Mucosa of stomach (tissue), 1 donor: Measurements from ENCODE around the gene FAM124B.
"Not testable (repeated sequence)": the region's sequence is repeated elsewhere in the genome, so short reads cannot be mapped to it uniquely, and the experiment has no call there.

Experiments
- H3K27me3 ChIP-seq: one replicate; pipeline ENCODE4 v1.7.0; 2013; ENCODE audit warnings: mild to moderate bottlenecking, low read length; ENCODE audit not compliant: control insufficient read depth, insufficient read depth
- H3K36me3 ChIP-seq: one replicate; pipeline ENCODE4 v1.7.0; 2013; ENCODE audit warnings: low read length; ENCODE audit not compliant: control insufficient read depth, insufficient read depth
- H3K4me1 ChIP-seq: one replicate; pipeline ENCODE4 v1.7.0; 2013; ENCODE audit warnings: mild to moderate bottlenecking, low read length; ENCODE audit not compliant: control insufficient read depth, insufficient read depth
- H3K4me3 ChIP-seq: one replicate; pipeline ENCODE4 v1.7.0; 2013; ENCODE audit warnings: low read length
- H3K9ac ChIP-seq: one replicate; pipeline ENCODE4 v1.7.0; 2013; ENCODE audit warnings: mild to moderate bottlenecking, low read length, moderate library complexity
- H3K9me3 ChIP-seq: one replicate; pipeline ENCODE4 v1.7.0; 2013; ENCODE audit warnings: mild to moderate bottlenecking, low read length, moderate library complexity; ENCODE audit not compliant: control insufficient read depth
- donor health status: Pancreatic carcinoma.

FAM124B gene

GRCh38 chr2:224393157-224393872 is 8.6 kb downstream of the FAM124B start:
- Histone ChIP-seq H3K4me3 (no peak overlapping the region), H3K27me3 (no peaks in the 10 kb centered on the region), H3K4me1 (no peaks in the 10 kb centered on the region)

GRCh38 chr2:224392545-224392944 is 9.4 kb downstream of the FAM124B start:
- Histone ChIP-seq H3K9me3 (no peaks in the 10 kb centered on the region), H3K27me3 (no peaks in the 10 kb centered on the region), H3K36me3 (no peaks in the 10 kb centered on the region), H3K9ac (no peak overlapping the region), H3K4me3 (no peak overlapping the region), H3K4me1 (no peaks in the 10 kb centered on the region)

More at GRCh38 chr2:224393157-224393872, 8.6 kb downstream of the FAM124B start:
- H3K9ac ChIP-seq = no peak overlapping the region
- no peaks in the 10 kb centered on the region for H3K36me3 ChIP-seq
- H3K9me3 ChIP-seq = no peaks in the 10 kb centered on the region

- H3K9me3 ChIP-seq = no peaks in the 10 kb centered on the region
- H3K27me3 ChIP-seq = no peaks in the 10 kb centered on the region
- no peak overlapping the region for H3K9ac ChIP-seq
- no peak overlapping the region for H3K4me3 ChIP-seq
- no peaks in the 10 kb centered on the region for H3K4me1 ChIP-seq
- no peaks in the 10 kb centered on the region for H3K36me3 ChIP-seq
Measured at GRCh38 chr2:224389317-224389716, 12.6 kb downstream of the FAM124B start.

DNA sequence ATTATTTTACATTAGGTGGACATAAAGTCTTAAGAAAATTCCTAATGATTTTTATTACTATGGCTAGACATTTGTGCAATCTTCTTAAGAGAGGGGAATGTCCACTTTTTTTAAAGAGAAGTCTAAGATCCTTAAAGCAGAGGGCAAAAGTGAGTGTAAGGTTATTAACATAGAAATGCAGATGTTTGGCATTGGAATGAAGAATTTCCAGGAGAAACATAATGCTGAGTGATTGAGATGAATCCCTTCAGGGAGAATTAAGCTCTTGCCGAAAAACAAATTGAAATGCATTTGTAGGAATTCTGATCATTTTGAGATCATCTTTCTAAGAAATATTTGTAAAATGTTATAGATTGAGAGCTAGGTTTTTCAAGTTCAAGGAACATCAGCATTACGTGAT is 15.0 kb downstream of the FAM124B start:
- H3K36me3 ChIP-seq = no peaks in the 10 kb centered on the region
- H3K27me3 ChIP-seq = no peaks in the 10 kb centered on the region
- no peak overlapping the region for H3K9ac ChIP-seq
- H3K4me1 ChIP-seq = no peaks in the 10 kb centered on the region
- no peaks in the 10 kb centered on the region for H3K9me3 ChIP-seq
- H3K4me3 ChIP-seq = no peak overlapping the region

DNA sequence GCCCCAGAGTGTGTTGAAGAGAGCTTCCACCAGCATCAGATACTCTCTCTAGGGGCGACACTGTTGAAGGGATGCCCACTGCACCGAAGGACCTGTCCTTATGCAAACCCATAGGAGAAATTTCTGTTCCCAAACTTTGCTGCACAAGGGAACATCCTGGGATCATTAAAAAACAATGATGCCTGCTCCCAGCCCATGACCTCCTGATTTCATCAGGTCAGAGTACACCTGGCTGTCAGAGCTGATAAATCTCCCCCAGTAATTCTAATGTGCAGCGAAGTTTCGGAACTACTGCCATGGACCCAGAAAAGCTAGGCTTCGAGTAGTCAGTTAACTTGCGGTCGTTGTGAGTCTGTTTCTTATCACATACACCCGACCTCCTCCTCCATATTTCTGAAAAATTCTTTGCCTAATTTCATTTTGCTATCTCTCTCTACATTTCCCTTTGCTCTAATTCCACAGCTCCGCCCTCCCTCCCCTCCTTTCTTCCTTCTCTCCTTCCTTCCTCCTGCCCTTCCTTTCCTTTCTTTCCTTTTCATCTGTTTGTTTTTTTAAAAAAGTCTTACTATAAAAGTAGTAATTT is 18.8 kb downstream of the FAM124B start:
- Histone ChIP-seq H3K9ac (no peak overlapping the region), H3K4me1 (no peaks in the 10 kb centered on the region), H3K36me3 (no peaks in the 10 kb centered on the region), H3K9me3 (no peaks in the 10 kb centered on the region), H3K27me3 (no peaks in the 10 kb centered on the region), H3K4me3 (no peak overlapping the region)

- H3K9ac ChIP-seq, H3K36me3 ChIP-seq, H3K4me1 ChIP-seq, H3K4me3 ChIP-seq, H3K9me3 ChIP-seq, H3K27me3 ChIP-seq: not testable (repeated sequence)
Measured at GRCh38 chr2:224382280-224382647, 19.6 kb downstream of the FAM124B start.

DNA sequence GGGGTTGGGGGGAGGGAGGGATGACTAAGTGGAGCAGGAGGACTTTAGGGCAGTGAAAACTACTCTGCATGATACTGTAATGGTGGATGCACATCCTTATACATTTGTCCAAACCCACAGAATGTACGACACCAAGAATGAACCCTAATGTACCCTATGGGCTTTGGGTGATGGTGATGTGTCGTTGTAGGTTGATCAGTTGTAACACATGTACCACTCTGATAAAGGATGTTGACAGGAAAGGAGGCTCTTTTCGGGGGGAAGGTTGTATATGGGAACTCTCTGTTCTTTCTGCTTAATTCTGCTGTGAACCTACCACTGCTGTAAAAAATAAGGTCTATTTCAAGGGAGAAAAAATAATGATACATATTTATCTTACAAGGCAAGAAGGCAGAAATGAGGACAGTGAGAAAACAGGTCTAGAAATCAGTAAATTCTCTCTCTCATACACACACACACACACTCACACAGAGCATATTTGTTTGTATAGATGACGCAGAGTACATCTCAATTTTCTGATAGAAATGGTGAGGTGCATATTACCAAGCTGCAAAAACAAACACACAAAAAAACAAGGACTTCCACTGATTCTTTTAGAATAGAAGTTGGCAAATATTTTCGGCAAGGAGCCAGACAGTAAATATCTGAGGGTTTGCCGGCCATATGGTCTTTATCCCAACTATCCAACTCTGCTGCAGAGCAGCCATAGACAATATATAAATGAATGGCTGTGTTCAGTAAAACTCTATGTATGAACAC is 20.2 kb downstream of the FAM124B start:
- no peaks in the 10 kb centered on the region for H3K27me3 ChIP-seq
- no peak overlapping the region for H3K9ac ChIP-seq
- no peaks in the 10 kb centered on the region for H3K4me1 ChIP-seq

DNA sequence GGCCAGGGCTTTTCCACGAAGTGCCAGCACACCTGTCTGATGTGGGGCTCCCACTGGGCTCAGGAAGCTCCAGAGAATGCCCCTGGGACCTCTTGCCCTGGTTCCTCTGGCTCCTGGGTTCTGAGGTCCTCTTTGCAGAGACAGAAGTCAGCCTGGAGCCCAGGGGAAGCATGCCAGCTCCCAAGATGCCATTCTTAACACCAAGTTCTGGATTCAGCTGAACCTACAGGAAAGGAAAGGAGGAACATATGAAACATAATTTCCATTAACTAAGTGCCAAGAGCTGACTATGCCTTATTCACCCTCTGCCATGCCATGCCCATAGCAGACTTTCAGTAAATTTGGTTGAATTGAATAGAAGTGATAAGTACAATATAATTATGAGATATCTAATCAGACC is 21.9 kb downstream of the FAM124B start:
- H3K36me3 ChIP-seq = no peaks in the 10 kb centered on the region
- no peaks in the 10 kb centered on the region for H3K4me1 ChIP-seq
- no peak overlapping the region for H3K9ac ChIP-seq
- H3K4me3 ChIP-seq = no peak overlapping the region
- H3K27me3 ChIP-seq = no peaks in the 10 kb centered on the region
- no peaks in the 10 kb centered on the region for H3K9me3 ChIP-seq

More for the DNA sequence above, 20.2 kb downstream of the FAM124B start:
- no peak overlapping the region for H3K4me3 ChIP-seq
- H3K36me3 ChIP-seq = no peaks in the 10 kb centered on the region
- no peaks in the 10 kb centered on the region for H3K9me3 ChIP-seq

DNA sequence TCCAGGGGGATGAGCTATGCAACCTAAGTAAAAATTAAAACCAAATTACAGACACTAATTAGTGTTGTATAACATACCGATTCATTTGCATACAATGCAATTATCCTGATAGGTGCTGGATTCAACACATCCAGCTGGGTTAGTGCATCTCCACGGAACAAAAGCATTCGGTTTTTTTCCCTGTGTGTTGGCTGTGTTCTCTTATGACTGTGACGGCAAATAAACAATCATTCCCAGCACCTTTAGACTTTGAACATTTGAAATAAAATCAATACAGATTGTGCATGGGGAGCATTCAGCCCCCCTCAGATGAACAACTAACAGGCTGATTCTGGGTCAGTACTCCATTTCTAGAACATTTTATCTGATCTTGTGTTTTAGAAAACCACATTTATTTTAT is 22.7 kb downstream of the FAM124B start:
- Histone ChIP-seq H3K9ac (no peak overlapping the region), H3K36me3 (no peaks in the 10 kb centered on the region), H3K9me3 (no peaks in the 10 kb centered on the region), H3K4me3 (no peak overlapping the region), H3K4me1 (no peaks in the 10 kb centered on the region), H3K27me3 (no peaks in the 10 kb centered on the region)

DNA sequence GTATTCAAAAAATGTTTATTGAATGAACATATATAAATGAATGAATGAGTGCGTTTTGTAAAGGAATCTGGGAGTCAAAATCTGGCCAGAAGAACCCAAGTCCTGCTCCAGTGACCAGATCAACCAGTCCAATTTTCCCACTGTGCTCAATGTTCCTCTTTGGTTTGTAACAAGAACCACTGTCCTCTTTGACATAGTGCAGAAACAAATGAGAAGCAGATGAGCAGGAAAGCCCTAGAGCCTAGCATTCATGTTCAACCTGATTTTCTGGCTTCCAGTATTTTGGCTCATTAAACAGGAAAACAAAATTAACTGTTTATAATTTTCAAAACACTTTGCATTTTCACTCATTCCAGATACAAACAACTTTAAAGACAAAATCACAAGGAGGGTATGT is 23.2 kb downstream of the FAM124B start:
- Histone ChIP-seq H3K36me3 (no peaks in the 10 kb centered on the region), H3K4me1 (no peaks in the 10 kb centered on the region), H3K9me3 (no peaks in the 10 kb centered on the region), H3K4me3 (no peak overlapping the region), H3K27me3 (no peaks in the 10 kb centered on the region), H3K9ac (no peak overlapping the region)

DNA sequence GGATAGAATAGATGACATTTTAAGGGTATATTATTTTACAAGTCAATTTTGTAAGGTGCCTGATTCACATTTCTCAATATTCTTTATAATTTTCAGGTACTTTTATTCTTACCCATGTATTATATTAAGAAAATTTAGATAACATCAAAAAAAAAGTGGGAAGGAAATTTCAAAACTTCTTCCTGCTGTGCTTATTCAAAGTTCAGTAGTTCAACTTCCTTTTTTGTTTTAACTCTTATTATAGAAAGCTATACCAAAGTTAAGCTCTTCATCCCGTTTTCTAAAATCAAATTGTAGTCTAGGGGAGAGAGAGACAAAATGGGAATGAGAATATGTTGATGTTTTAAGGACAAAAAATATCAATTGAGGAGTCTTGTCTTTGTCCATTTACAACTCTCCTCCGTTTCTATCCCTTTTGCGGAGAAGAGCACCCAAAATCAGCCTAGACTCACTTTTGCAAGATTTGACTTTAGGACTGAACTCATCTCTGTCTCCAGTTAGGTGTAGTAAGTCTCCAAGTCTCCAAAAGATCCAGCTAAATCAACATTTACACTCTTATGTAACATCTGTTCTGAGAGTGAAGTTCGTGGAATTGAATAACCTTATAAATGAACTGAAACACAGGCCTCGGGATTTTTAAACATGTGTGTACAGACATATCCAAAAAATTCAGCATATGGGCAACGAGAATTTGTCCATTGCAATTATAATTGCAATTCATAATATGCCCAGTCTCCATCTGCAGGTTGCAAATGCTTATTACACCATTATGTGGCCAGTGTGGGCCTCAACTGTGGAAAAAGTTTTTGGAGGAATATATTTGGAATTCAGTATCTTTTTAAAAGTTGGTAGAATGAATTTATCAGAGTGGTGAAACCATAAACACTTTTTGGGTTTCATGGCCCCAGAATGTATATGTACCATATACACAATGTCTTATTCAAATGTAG is 23.9 kb downstream of the FAM124B start:
- no peaks in the 10 kb centered on the region for H3K27me3 ChIP-seq
- no peak overlapping the region for H3K9ac ChIP-seq
- H3K9me3 ChIP-seq = no peaks in the 10 kb centered on the region
- H3K4me3 ChIP-seq = no peak overlapping the region
- no peaks in the 10 kb centered on the region for H3K4me1 ChIP-seq
- no peaks in the 10 kb centered on the region for H3K36me3 ChIP-seq
